Raji (cell line): ENCODE results near the gene TLN1.

Experiments used
- POLR2A ChIP-seq: IDR thresholded peaks from 2 replicates; pipeline ENCODE4 v1.6.1; 2011; ENCODE audit warnings: low read depth, low read length, control low read depth; ENCODE audit not compliant: insufficient read depth

Gene TLN1

DNA sequence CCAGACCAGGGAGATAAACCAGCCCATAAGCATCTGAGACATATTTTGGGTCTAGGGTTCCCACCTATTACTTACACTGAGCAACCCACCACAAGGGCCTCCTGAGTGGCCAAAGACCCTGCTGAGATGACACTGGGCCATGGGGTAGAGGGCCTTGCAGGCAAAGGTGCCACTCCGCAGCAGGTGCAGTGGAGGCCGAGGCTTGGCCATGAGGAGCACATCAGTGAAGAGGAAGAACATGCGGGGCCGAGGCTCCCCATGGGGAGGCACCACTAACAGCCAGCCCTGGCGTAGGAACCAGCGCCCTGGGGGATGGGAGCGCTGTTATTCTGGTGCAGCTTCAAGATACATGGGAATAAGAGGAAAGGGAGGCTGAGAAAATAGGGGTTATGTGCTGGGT, 69.6 kb downstream of the TLN1 start:
- TF ChIP-seq POLR2A = no peak

- no peak for TF ChIP-seq POLR2A
Observed at GRCh38 chr9:35661756-35662350, 70.1 kb downstream of the TLN1 start.

DNA sequence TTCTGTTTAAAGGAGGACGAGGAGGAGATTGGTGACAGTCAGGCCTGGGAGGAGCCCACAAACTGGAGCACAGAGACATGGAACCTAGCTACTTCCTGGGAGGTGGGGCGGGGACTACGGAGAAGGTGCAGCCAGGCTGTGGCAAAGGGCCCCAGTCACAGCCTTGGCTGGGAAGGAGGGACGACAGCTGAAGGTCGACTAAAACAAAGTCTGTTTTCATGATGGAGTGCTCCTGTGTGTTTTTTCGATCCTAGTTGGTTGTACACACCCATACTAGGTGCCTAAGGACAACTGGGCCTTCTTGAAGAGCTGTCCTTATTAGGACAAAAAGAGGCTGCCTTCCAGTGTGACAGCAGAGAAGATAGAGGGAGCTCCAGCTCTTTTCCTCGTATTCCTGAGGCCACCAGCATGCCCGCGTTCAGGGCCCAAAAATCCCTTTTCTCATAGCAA, 71.0 kb downstream of the TLN1 start:
- TF ChIP-seq POLR2A = no peak

DNA sequence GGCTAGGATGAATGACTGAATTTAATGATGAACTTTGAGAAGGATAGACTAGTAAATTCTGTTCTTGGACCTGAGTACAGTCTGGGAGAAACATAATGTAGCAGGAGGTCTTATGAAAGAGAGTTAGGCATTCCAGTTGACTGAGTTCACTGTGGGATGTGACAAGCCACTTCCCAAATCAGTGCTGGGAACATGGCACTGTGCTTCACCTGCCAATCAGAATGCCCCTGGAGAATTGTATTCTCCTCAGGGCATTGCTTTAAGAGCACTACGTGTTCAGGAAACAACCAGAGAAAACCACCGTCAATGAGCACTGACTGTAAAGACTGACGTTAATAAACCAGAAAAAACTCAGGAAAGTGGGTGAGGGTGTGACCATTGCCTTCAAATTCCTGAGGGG, 72.7 kb downstream of the TLN1 start:
- no peak for TF ChIP-seq POLR2A

GRCh38 chr9:35658968-35659220, 73.1 kb downstream of the TLN1 start:
- no peak for TF ChIP-seq POLR2A

GRCh38 chr9:35658137-35658967, 73.6 kb downstream of the TLN1 start, which contains the start of gene CCDC107:
TSS of gene CCDC107 (plus strand) at chr9:35658292. CDS start at chr9:35658380, 88 bp downstream.
- peak; percentile 61 for TF ChIP-seq POLR2A

DNA sequence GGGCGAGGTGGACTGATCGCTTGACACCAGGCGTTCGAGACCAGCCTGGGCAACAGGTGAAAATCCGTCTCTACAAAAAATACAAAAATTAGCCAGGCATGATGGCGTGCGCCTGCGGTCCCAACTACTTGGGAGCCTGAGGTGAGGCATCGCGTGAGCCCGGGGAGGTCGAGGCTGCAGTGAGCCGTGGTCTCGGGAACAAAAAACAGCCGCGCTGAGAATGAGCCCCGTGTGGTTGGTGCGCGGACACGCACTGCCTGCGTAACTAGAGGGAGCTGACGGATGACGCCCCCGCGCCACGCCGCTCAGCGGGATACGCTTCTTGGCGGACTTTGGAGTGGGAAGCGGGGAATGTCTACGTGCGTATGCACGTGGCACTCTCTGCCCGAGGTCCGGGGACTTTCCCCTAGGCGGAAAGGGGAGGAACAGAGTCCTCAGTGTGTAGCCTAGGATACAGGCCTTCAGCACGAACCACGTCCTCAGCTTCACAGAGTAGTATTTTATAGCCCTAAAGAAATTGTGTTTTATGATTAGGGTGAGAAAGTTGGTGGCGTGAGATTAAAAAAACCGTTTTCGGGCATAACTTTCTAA, 74.4 kb downstream of the TLN1 start, which contains the start of gene RMRP:
RMRP (minus strand) TSS at position 474 of the 591 bp plus-strand sequence.
- no peak; the same call in 1 of the 2 replicates for TF ChIP-seq POLR2A

DNA sequence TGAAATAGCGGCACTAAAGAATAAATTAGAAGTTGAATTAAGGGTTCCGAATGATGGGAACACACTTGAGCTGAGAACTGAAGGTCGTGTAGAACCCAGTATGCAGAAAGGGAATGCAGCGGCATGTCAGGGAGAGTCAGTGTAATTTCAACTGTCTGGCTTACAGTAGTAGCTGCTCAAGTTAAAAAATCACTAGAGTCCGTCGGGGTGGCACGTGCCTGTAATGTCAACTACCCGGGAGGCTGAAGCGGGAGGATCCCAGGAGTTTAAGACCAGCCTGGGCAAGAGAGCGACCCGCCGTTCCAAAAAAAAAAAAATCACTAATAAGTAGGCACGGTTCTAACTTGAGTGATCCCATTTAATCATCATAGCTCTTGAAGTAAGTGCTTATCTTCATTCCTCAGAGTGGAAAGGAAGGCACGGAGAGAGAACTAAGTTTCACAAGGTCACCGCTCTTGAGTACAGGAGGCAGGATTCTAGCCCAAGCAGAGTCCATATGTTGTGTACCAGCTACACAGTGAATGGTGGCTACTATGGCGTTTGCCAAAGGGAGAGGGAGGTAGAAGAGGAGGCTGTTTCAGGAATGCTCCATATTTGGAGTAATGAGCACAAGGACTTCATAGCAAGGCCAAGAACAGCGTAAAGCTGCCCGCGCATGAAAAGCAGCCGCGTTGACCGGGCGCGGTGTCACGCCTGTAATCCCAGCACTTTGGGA, 75.0 kb downstream of the TLN1 start:
- no peak for TF ChIP-seq POLR2A

GRCh38 chr9:35656348-35656747, 75.6 kb downstream of the TLN1 start:
- TF ChIP-seq POLR2A = no peak

DNA sequence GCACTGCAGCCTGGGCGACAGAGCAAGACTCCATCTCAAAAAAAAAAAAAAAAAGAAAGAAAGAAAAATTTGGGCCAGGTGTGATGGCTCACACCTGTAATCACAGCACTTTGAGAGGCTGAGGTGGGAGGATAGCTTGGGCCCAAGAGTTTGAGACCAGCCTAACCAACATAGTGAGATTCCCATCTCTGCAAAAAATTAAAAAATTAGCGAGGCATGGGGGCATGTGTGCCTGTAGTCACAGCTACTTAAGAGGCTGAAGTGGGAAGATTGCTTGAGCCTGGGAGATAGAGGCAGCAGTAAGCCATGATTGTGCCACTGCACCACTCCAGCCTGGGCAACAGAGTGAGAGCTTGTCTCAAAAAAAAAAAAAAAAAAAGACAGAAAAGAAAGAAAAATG, 78.4 kb downstream of the TLN1 start:
- TF ChIP-seq POLR2A = no peak

DNA sequence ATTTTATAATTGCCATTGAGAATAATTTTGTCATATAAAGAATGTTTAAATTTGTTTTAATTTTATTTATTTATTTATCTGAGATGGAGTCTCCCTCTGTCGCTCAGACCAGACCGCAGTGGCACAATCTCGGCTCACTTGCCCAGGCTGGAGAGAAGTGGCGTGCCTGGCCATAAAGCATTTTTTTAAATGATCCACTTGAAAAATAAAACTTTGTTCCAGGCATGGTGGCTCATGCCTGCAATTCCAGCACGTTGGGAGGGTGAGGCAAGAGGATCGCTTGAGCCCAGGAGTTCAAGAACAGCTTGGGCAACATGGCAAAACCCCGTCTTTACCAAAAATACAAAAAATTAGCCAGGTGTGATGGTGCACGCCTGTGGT, 79.2 kb downstream of the TLN1 start:
- TF ChIP-seq POLR2A = no peak

DNA sequence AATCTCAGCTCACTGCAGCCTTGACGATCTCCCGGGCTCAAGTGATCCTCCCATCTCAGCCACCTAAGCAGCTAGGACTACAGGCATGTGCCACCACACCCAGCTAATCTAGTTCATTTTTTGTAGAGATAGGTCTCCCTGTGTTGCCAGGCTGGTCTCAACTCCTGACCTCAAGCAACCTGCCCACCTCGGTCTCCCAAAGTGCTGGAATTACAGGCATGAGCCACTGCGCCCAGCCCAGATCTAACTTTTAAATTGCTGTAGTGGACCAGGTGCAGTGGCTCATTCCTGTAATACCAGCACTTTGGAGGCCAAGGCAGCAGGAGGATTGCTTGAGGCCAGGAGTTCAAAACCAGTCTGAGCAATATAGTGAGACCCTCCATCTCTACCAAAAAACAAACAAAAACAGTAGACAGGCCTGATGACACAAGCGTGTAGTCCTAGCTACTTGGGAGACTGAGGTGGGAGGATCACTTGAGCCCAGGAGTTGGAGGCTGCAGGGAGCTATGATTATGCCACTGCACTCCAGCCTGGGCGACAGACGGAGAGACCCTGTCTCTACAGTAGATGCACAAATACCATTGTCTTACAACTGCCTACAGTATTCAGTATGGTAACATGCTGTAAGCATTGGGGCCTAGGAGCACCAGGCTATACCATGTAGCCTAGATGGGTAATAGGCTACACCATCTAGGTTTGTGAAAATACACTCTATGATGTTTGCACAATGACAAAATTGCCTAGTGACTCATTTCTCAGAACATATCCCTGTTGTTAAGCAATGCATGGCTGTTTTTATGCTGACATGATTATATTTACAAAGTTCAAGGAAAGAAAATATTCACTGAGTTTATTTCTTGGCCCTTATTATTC, 79.8 kb downstream of the TLN1 start:
- TF ChIP-seq POLR2A = no peak

DNA sequence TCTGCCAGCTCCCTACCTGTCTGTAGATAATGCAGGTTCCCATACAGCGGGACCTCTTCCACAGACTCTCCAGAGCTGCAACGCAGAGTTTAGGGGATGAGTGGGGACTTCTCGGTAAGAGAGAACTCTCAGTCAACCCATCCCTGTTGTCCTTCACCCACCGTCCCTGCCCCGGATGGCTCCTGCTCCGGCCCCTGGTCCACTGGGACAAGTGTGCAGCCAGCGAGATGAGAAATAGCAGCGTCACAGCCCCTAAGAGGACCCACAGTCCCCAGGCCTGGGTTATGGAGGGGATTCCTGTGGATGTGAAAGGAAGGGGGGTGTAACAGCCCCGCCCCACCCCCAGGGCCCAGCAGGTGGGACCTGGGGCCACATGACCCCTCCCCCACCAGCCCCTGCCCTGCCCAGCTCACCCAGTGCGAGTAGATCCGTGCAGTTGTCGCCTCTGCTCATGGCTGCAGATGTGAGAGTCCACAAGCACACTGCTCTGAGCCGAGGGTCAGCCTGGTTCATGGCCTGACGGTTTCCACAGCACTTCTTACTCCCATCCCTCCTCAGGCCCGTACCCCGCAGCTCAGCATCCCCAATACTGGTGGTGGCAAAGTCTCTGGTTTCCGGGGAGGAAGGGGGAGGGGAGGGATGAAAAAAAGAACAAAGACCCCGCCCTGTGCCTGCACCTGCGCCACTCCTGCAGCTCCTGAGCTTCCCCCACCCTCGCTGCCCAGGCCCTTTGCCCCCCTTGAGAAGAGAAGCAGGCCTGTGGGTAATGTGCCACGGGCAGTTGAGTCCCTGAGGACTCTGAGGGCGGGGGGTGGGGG, 81.4 kb downstream of the TLN1 start, which contains the start of gene SIT1:
SIT1 (minus strand) TSS at position 591 of the 818 bp plus-strand sequence; CDS start at position 513, 78 bp downstream.
- peak; percentile 75 for TF ChIP-seq POLR2A
